K562 (cell line): ENCODE data around the gene CSH1. TPM values are rescaled to one million over a fixed set of nuclear protein-coding genes. Genes with fewer than 3 reads are reported as not detected.

ENCODE experiments used
- ARID1B ChIP-seq: fragments of 450-650 bp; IDR thresholded peaks from 2 replicates; pipeline ENCODE4 v1.6.1; 2016; ENCODE audit warnings: antibody characterized with exemption, mild to moderate bottlenecking, inconsistent platforms
- CBX8 ChIP-seq: fragments of 200-600 bp; sonication (generic); IDR thresholded peaks from 2 replicates; pipeline ENCODE4 v1.6.1; 2012; ENCODE audit warnings: borderline replicate concordance, mixed run types, low read depth, mild to moderate bottlenecking, moderate library complexity, mixed read lengths, low read length, control low read depth, inconsistent platforms; ENCODE audit not compliant: poor library complexity, severe bottlenecking; ENCODE audit errors: extremely low read depth
- CHD1 ChIP-seq: fragments of 200-600 bp; sonication (generic); IDR thresholded peaks from one replicate; pipeline ENCODE4 v1.6.1; 2012; ENCODE audit warnings: mild to moderate bottlenecking, moderate library complexity, low read length, inconsistent platforms
- E2F3 ChIP-seq: fragments of 250-450 bp; sonication (Bioruptor Pico); IDR thresholded peaks from 2 replicates; pipeline ENCODE4 v1.4.0; 2020; ENCODE audit warnings: mild to moderate bottlenecking
- E2F6 ChIP-seq, 2 experiments: IDR thresholded peaks; 2 replicates each; pipeline ENCODE4 v1.6.1; 2011; ENCODE audit warnings: borderline replicate concordance in 1 of 2, control low read depth in 1 of 2, low read depth in 1 of 2, low read length in 1 of 2, mild to moderate bottlenecking in 1 of 2, mixed read lengths in 1 of 2, moderate library complexity in 1 of 2; ENCODE audit not compliant: insufficient read depth in 1 of 2, insufficient read length in 1 of 2, poor library complexity in 1 of 2, severe bottlenecking in 1 of 2; ENCODE audit errors: extremely low read depth in 1 of 2
- GTF2E2 ChIP-seq: fragments of 200-800 bp; sonication (Bioruptor generic); IDR thresholded peaks from 2 replicates; pipeline ENCODE4 v1.6.1; 2016; ENCODE audit warnings: missing genetic modification characterization, missing compliant biosample characterization
- HDAC8 ChIP-seq: fragments of 450-650 bp; IDR thresholded peaks from 2 replicates; pipeline ENCODE4 v1.6.1; 2016; ENCODE audit warnings: mild to moderate bottlenecking, missing genetic modification characterization, moderate library complexity, missing compliant biosample characterization
- MAX ChIP-seq: sonication (generic); formaldehyde crosslinking; IDR thresholded peaks from 2 replicates; pipeline ENCODE4 v1.9.0; 2022; ENCODE audit warnings: mild to moderate bottlenecking, missing genetic modification reagents
- POLR2H ChIP-seq: IDR thresholded peaks from 2 replicates; pipeline ENCODE4 v1.6.1; 2016; ENCODE audit warnings: missing genetic modification characterization, low read depth, mild to moderate bottlenecking, control low read depth, missing compliant biosample characterization, moderate library complexity
- RBM15 ChIP-seq: fragments of 200-400 bp; formaldehyde crosslinking; IDR thresholded peaks from 2 replicates; pipeline ENCODE4 v1.6.1; 2018; ENCODE audit warnings: mild to moderate bottlenecking, low read length, moderate library complexity; ENCODE audit not compliant: insufficient read depth
- RNF219 ChIP-seq: fragments of 250-450 bp; sonication (Bioruptor Pico); IDR thresholded peaks from 2 replicates; pipeline ENCODE4 v1.5.0; 2022; ENCODE audit warnings: mild to moderate bottlenecking
- TAF15 ChIP-seq: fragments of 200-400 bp; formaldehyde crosslinking; IDR thresholded peaks from 2 replicates; pipeline ENCODE4 v1.6.1; 2017; ENCODE audit warnings: mild to moderate bottlenecking, low read depth, low read length, moderate library complexity
- XRCC4 ChIP-seq: IDR thresholded peaks from one replicate; pipeline ENCODE4 v1.6.1; 2011; ENCODE audit not compliant: insufficient read depth, insufficient read length; ENCODE audit errors: extremely low read depth
- ZNF143 ChIP-seq: sonication (generic); formaldehyde crosslinking; IDR thresholded peaks from 2 replicates; pipeline ENCODE4 v1.9.0; 2022; ENCODE audit warnings: mild to moderate bottlenecking, missing genetic modification reagents
- ZNF239 ChIP-seq: fragments of 250-450 bp; sonication (Bioruptor Pico); IDR thresholded peaks from 2 replicates; pipeline ENCODE4 v1.4.0; 2020; ENCODE audit warnings: mild to moderate bottlenecking
- ZNF280B ChIP-seq: fragments of 250-450 bp; sonication (Bioruptor Pico); IDR thresholded peaks from 2 replicates; pipeline ENCODE4 v1.5.1; 2021; ENCODE audit warnings: mild to moderate bottlenecking
- polyA plus RNA-seq, 8 experiments: library from polyadenylated mRNA; depleted of rRNA in 4 of 8; stranded (reverse) in 5 of 8; unstranded in 3 of 8; fragments of >200 nt; fragmentation: Nextera tagmentation in 2 of 8; fragmentation: Illumina TruSeq in 1 of 8; extraction: Ambion mirVana in 2 of 8; extraction: Trizol in 1 of 8; gene quantifications; 2 replicates each; pipeline versions ENCODE4 v1.2.1 to v1.2.3, GENCODE V29; 2011 to 2014; ENCODE audit warnings: inconsistent platforms in 1 of 8, missing spikeins in 1 of 8
- total RNA-seq, 7 experiments: library from RNA; depleted of rRNA in 6 of 7; stranded (reverse); fragments of >200 nt in 6 of 7; fragmentation: Illumina TruSeq in 2 of 7; extraction: Trizol in 2 of 7; gene quantifications; 2 replicates each; pipeline versions ENCODE4 v1.2.1 to v1.2.3, GENCODE V29; 2011 to 2021; ENCODE audit warnings: low replicate concordance in 1 of 7

Gene CSH1
- total and polyA plus RNA-seq, 9 of the 15 experiments (the other 6 are each of a cell fraction or from before 2014, with no cell fraction given): not detected

GRCh38 chr17:63848834-63849689, 47.3 kb downstream of the CSH1 start (continued):
- TF ChIP-seq CHD1 (no peak), POLR2H (peak; percentile 44; the same call in 1 of the 2 replicates), CBX8 (no peak), ARID1B (peak; percentile 37), E2F6 (IDR thresholded peaks at IDR 0.05; ENCODE audit: borderline replicate concordance in 1 of 2, extremely low read depth in 1 of 2, insufficient read depth in 1 of 2, insufficient read length in 1 of 2, low read depth in 1 of 2, low read length in 1 of 2, poor library complexity in 1 of 2, severe bottlenecking in 1 of 2) (peak; percentile 99 to 100), XRCC4 (no peak), HDAC8 (tag) (peak; percentile 90), E2F3 (CRISPR knock-in tag) (peak; percentile 97), ZNF280B (no peak), ZNF239 (CRISPR knock-in tag) (no peak), MAX (CRISPR knock-in tag) (peak; percentile 93), ZNF143 (no peak; the same call in 1 of the 2 replicates), GTF2E2 (tag) (no peak; the same call in 1 of the 2 replicates), RBM15 (no peak), TAF15 (no peak), RNF219 (CRISPR knock-in tag) (no peak)
